Duodenal mucosa (tissue), 2 donors: ENCODE results near the gene SLC36A3.

Source experiments
- H3K27ac ChIP-seq: one replicate; pipeline ENCODE4 v1.7.0; 2013; ENCODE audit warnings: low read depth, low read length
- H3K27me3 ChIP-seq, 2 donors: one replicate each; pipeline ENCODE4 v1.7.0; 2013; ENCODE audit warnings: low read length in 2 of 2, control low read depth in 1 of 2; ENCODE audit not compliant: insufficient read depth in 2 of 2, control insufficient read depth in 1 of 2
- H3K36me3 ChIP-seq, 2 donors: one replicate each; pipeline ENCODE4 v1.7.0; 2013; ENCODE audit warnings: low read length in 2 of 2, control low read depth in 1 of 2; ENCODE audit not compliant: insufficient read depth in 2 of 2, control insufficient read depth in 1 of 2
- H3K4me1 ChIP-seq, 2 donors: one replicate each; pipeline ENCODE4 v1.7.0; 2013; ENCODE audit warnings: low read length in 2 of 2, control low read depth in 1 of 2; ENCODE audit not compliant: insufficient read depth in 2 of 2, control insufficient read depth in 1 of 2
- H3K4me3 ChIP-seq, 2 donors: one replicate each; pipeline ENCODE4 v1.7.0; 2013; ENCODE audit warnings: low read length in 2 of 2, low read depth in 1 of 2
- H3K9ac ChIP-seq, 2 donors: one replicate each; pipeline ENCODE4 v1.7.0; 2013; ENCODE audit warnings: low read length in 2 of 2, low read depth in 1 of 2
- H3K9me3 ChIP-seq, 2 donors: one replicate each; pipeline ENCODE4 v1.7.0; 2013; ENCODE audit warnings: low read length in 2 of 2, control low read depth in 1 of 2; ENCODE audit not compliant: control insufficient read depth in 1 of 2

The SLC36A3 gene

GRCh38 chr5:151328734-151329133 is 25.2 kb upstream of the SLC36A3 start:
- no peak overlapping the region for H3K27ac ChIP-seq
- no peaks in the 10 kb centered on the region for H3K36me3 ChIP-seq
- no peaks in the 10 kb centered on the region for H3K4me1 ChIP-seq
- H3K9ac ChIP-seq, result no peak overlapping the region
- no peaks in the 10 kb centered on the region for H3K9me3 ChIP-seq
- H3K27me3 ChIP-seq, result no peaks in the 10 kb centered on the region
- no peak overlapping the region for H3K4me3 ChIP-seq

DNA sequence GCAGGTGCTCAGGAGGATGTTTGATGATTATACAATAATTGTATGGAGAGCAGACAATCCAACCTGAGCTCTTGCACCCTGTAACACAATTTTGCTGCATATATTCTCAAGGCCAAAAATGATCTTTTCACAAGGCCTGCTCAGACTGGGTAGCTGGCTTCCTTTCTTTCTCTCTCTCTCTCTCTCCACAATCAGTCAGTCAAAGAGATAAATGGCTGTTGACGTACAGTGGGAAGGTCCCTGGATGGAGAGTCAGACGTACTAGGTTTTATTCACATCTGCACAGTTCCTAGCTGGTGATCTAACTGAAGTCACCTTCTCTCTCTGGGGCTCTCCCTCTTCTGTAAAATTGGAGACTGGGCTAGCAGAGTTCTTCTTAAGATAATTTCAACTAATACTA is 24.0 kb upstream of the SLC36A3 start:
- Histone ChIP-seq H3K9me3 (no peaks in the 10 kb centered on the region), H3K27ac (no peak overlapping the region), H3K27me3 (no peaks in the 10 kb centered on the region)

GRCh38 chr5:151326266-151326665 is 22.7 kb upstream of the SLC36A3 start:
- no peak overlapping the region for H3K9ac ChIP-seq
- no peaks in the 10 kb centered on the region for H3K36me3 ChIP-seq
- no peaks in the 10 kb centered on the region for H3K9me3 ChIP-seq
- no peak overlapping the region for H3K27ac ChIP-seq
- no peak overlapping the region for H3K4me3 ChIP-seq
- no peaks in the 10 kb centered on the region for H3K4me1 ChIP-seq
- H3K27me3 ChIP-seq, result no peaks in the 10 kb centered on the region

More for the DNA sequence above, 24.0 kb upstream of the SLC36A3 start:
- Histone ChIP-seq H3K9ac (no peak overlapping the region), H3K4me3 (no peak overlapping the region), H3K4me1 (no peaks in the 10 kb centered on the region), H3K36me3 (no peaks in the 10 kb centered on the region)

GRCh38 chr5:151320481-151320880 is 16.9 kb upstream of the SLC36A3 start:
- Histone ChIP-seq H3K27ac (no peak overlapping the region), H3K36me3 (no peaks in the 10 kb centered on the region), H3K9me3 (no peaks in the 10 kb centered on the region), H3K27me3 (no peaks in the 10 kb centered on the region), H3K9ac (no peak overlapping the region), H3K4me1 (no peaks in the 10 kb centered on the region), H3K4me3 (no peak overlapping the region)

DNA sequence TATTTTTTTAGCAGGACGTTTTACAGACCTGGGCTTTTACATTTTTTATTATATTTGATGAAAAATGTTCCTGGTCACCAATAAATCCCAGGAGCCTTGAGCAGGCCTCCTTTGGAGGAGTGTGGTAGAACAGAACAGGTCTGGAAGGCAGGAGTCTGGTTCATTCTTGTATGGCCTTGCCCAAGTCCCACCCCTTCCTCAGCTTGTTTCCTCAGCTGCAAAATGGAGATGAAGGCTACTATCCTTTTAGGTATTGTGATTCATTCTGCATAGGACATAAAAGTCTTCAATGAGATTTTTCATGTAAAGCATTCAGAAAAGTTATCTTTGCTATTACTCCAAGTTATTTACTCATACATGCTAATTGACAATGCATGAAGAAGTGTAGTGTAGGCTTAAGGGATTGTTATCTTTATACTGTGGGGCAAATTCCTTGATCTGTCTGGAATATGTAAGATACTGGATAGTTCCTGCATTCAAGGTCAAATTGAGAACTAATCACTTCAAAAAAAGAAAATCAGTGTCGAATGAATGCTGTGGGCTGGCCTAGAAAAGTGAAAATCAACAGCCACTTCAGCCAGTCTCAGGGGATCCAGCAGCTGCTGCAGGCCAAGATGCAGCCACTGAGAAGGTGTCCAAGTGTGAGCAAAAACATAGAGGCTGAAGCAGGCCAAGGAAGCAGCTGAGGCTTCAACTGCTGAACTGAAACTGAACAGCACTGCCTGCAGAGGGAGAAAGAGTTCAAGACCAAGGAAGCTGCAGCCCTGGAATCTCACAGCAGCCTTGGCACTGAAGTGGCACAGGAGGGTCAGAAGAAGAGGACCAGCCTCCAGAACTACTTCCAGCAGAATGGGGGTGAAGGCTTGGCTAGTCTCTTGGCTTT is 15.5 kb upstream of the SLC36A3 start:
- no peak overlapping the region for H3K4me3 ChIP-seq
- no peaks in the 10 kb centered on the region for H3K4me1 ChIP-seq
- H3K36me3 ChIP-seq, result no peaks in the 10 kb centered on the region
- no peaks in the 10 kb centered on the region for H3K27me3 ChIP-seq
- H3K9ac ChIP-seq, result no peak overlapping the region
- no peak overlapping the region for H3K27ac ChIP-seq
- H3K9me3 ChIP-seq, result no peaks in the 10 kb centered on the region

DNA sequence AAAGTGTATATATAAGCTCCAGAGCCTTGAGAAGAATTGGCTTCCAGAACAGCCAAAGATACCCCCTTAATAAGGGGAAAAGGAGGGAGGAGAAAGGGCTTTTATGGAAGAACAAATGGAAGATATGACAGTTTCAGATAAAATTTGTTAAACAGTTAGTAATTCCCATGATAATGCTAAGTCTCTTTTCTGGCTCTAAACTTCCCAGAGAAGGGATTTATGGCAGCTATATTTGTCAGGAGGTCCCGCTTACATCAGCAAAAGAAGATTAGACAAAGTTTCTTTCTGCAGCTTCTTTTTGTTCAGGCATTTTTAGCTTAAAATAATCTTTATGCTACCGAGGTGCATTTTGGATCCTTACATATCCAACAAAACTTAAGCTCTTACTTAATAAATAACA is 14.3 kb upstream of the SLC36A3 start:
- Histone ChIP-seq H3K4me1 (no peaks in the 10 kb centered on the region), H3K4me3 (no peak overlapping the region), H3K9ac (no peak overlapping the region), H3K27ac (no peak overlapping the region), H3K27me3 (no peaks in the 10 kb centered on the region), H3K9me3 (no peaks in the 10 kb centered on the region), H3K36me3 (no peaks in the 10 kb centered on the region)

DNA sequence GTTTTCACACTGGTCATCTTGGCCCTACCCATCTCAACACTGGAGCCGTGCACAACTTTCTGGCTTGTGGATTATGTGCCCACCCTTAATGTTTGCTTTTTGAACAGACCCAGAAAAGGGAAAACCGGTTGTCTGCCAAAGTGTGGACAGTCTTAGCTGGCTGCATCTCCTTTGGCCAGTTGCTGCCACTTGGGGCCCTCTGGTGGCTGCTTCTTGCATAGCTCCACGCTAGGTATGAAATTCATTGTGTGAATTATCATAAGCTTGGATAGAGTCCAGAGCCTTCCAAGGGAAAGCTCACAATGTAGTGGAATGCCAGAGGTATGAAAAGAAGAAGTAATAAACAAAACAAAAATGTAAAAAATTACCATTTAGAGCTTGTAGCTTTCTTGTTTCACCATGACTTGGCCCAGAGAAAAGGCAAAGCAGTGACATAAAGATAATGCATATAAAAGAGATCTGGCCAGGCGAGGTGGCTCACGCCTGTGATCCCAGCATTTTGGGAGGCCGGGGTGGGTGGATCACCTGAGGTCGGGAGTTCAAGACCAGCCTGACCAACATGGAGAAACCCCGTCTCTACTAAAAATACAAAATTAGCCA is 12.5 kb upstream of the SLC36A3 start:
- Histone ChIP-seq H3K27ac (no peak overlapping the region), H3K9me3 (no peaks in the 10 kb centered on the region), H3K9ac (no peak overlapping the region), H3K4me1 (no peaks in the 10 kb centered on the region), H3K4me3 (no peak overlapping the region), H3K36me3 (no peaks in the 10 kb centered on the region), H3K27me3 (no peaks in the 10 kb centered on the region)

- Histone ChIP-seq H3K27ac (no peak overlapping the region), H3K27me3 (no peaks in the 10 kb centered on the region), H3K9me3 (no peaks in the 10 kb centered on the region), H3K4me1 (no peaks in the 10 kb centered on the region), H3K4me3 (no peak overlapping the region), H3K9ac (no peak overlapping the region), H3K36me3 (no peaks in the 10 kb centered on the region)
These were observed 9.8 kb upstream of the SLC36A3 start for GRCh38 chr5:151313357-151313756.

- Histone ChIP-seq H3K36me3 (no peaks in the 10 kb centered on the region), H3K27ac (no peak overlapping the region), H3K9me3 (no peaks in the 10 kb centered on the region), H3K9ac (no peak overlapping the region), H3K27me3 (no peaks in the 10 kb centered on the region), H3K4me1 (no peaks in the 10 kb centered on the region), H3K4me3 (no peak overlapping the region)
These were observed 9.3 kb upstream of the SLC36A3 start for GRCh38 chr5:151312756-151313324.

DNA sequence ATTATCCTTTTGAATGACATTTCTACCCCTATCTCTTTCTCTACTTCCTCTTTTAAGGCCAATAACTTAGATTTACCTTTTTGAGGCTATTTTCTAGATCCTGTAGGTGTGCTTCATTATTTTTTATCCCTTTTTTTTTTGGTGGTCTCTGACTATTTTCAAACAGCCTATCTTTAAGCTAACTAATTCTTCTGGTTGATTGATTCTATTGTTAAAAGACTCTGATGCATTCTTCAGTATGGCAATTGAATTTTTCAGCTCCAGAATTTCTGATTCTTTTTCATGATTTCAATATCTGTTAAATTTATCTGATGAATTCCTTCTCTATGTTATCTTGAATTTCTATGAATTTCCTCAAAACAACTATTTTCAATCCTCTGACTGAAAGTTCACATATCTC is 7.4 kb upstream of the SLC36A3 start:
- H3K4me1 ChIP-seq, result no peaks in the 10 kb centered on the region
- no peaks in the 10 kb centered on the region for H3K27me3 ChIP-seq
- no peak overlapping the region for H3K9ac ChIP-seq

More for the DNA sequence above, 7.4 kb upstream of the SLC36A3 start:
- H3K36me3 ChIP-seq, result no peaks in the 10 kb centered on the region
- no peaks in the 10 kb centered on the region for H3K9me3 ChIP-seq
- H3K4me3 ChIP-seq, result no peak overlapping the region
- H3K27ac ChIP-seq, result no peak overlapping the region
